Neural progenitor cell (in vitro differentiated cells): ENCODE results near the gene UNC93A. TPM values are rescaled to one million over a fixed set of nuclear protein-coding genes. Genes with fewer than 3 reads are reported as not detected.

Experiments used
- DNase-seq: peaks from one replicate; pipeline ENCODE4 v3.0.0-alpha.2; 2016; ENCODE audit warnings: low spot score
- H2AFZ ChIP-seq: fragments of 200-600 bp; sonication (generic); replicated peaks from 2 replicates; pipeline ENCODE4 v1.6.1; 2016; ENCODE audit warnings: antibody characterized with exemption
- H3F3A ChIP-seq: fragments of 200-600 bp; sonication (generic); 2 replicates; pipeline ENCODE4 v1.6.1; 2016; ENCODE audit warnings: antibody characterized with exemption, low read depth
- H3K27ac ChIP-seq: fragments of 200-600 bp; sonication (generic); 2 replicates; pipeline ENCODE4 v1.5.1; 2016; ENCODE audit warnings: mild to moderate bottlenecking
- H3K27me3 ChIP-seq: fragments of 200-600 bp; sonication (generic); 2 replicates; pipeline ENCODE4 v1.6.1; 2016; ENCODE audit warnings: mild to moderate bottlenecking, moderate library complexity
- H3K36me3 ChIP-seq: fragments of 200-600 bp; sonication (generic); 2 replicates; pipeline ENCODE4 v1.5.1; 2016
- H3K4me1 ChIP-seq: fragments of 200-600 bp; sonication (generic); 2 replicates; pipeline ENCODE4 v1.6.1; 2016; ENCODE audit warnings: mixed run types
- H3K4me2 ChIP-seq: fragments of 200-600 bp; sonication (generic); 2 replicates; pipeline ENCODE4 v1.6.1; 2016
- H3K4me3 ChIP-seq: fragments of 200-600 bp; sonication (generic); 2 replicates; pipeline ENCODE4 v1.5.1; 2016
- H3K79me2 ChIP-seq: fragments of 200-600 bp; sonication (generic); 2 replicates; pipeline ENCODE4 v1.6.1; 2016; ENCODE audit warnings: low read depth
- H3K9ac ChIP-seq: fragments of 200-600 bp; sonication (generic); 2 replicates; pipeline ENCODE4 v1.6.1; 2016
- H3K9me3 ChIP-seq: fragments of 200-600 bp; sonication (generic); 2 replicates; pipeline ENCODE4 v1.5.1; 2016; ENCODE audit warnings: low read depth
- H4K20me1 ChIP-seq: fragments of 200-600 bp; sonication (generic); 2 replicates; pipeline ENCODE4 v1.6.1; 2016; ENCODE audit warnings: low read depth
- H3K27ac Mint-ChIP-seq: 3 replicates; pipeline ENCODE4 v1.8.0; 2021; ENCODE audit warnings: mixed read lengths
- H3K27me3 Mint-ChIP-seq: 2 replicates; pipeline ENCODE4 v1.8.0; 2022; ENCODE audit warnings: low read depth, mild to moderate bottlenecking, inconsistent platforms, moderate library complexity, mixed read lengths; ENCODE audit not compliant: insufficient read depth
- H3K36me3 Mint-ChIP-seq: 3 replicates; pipeline ENCODE4 v1.8.0; 2021; ENCODE audit warnings: mixed read lengths
- H3K4me1 Mint-ChIP-seq: 3 replicates; pipeline ENCODE4 v1.8.0; 2021; ENCODE audit warnings: mixed read lengths
- H3K4me3 Mint-ChIP-seq: 3 replicates; pipeline ENCODE4 v1.8.0; 2021; ENCODE audit warnings: mild to moderate bottlenecking, moderate library complexity, mixed read lengths
- H3K9me3 Mint-ChIP-seq: 3 replicates; pipeline ENCODE4 v1.8.0; 2020; ENCODE audit warnings: mixed read lengths
- EZH2 ChIP-seq: fragments of 200-600 bp; sonication (generic); IDR thresholded peaks from 2 replicates; pipeline ENCODE4 v1.6.1; 2017; ENCODE audit warnings: antibody characterized with exemption, mild to moderate bottlenecking, moderate library complexity
- EZH2phosphoT487 ChIP-seq: fragments of 200-600 bp; sonication (generic); IDR thresholded peaks from 2 replicates; pipeline ENCODE4 v1.6.1; 2017; ENCODE audit warnings: antibody characterized with exemption
- total RNA-seq: library from RNA; depleted of rRNA; stranded (reverse); fragments of >200 nt; gene quantifications from 2 replicates; pipeline ENCODE4 v1.2.3, GENCODE V29; 2015; ENCODE audit warnings: low replicate concordance
- TF ChIP-seq, protein P1 (sequence below): fragments of 200-600 bp; sonication (generic); IDR thresholded peaks from 2 replicates; pipeline ENCODE4 v1.5.1; 2017; ENCODE audit warnings: antibody characterized with exemption, mild to moderate bottlenecking

UNC93A gene
- total RNA-seq, 1 donor from 2014 or later = not detected

DNA sequence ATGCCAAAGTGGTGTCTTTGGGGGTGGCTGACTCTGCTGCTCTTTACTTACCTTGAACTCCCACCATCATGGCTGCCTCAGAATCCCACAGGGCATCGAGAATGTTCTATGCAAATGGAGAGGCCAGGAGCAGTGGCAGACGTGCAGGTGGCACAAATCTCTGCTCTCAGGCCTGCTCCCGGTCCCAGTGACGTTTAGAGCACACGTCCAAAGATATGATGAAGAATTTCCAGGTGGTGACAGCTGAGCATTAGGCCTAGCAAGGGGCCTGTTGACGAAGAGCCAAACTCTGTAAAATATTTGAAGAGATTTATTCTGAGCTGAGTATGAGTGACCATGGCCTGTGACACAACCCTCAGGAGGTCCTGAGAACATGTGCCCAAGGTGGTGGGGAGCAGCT lies 19.0 kb upstream of the UNC93A start:
- DNase-seq = no peak
- Histone ChIP-seq H4K20me1 (no peaks in the 10 kb centered on the region), H3K4me3 (no peak overlapping the region), H2AFZ (no peak overlapping the region), H3K9ac (no peak overlapping the region), H3F3A (no peaks in the 10 kb centered on the region), H3K79me2 (no peaks in the 10 kb centered on the region), H3K4me2 (no peak overlapping the region), H3K9me3 (no peaks in the 10 kb centered on the region), H3K4me1 (no peaks in the 10 kb centered on the region), H3K36me3 (no peaks in the 10 kb centered on the region), H3K27ac (no peak overlapping the region), H3K27me3 (no peaks in the 10 kb centered on the region)
- TF ChIP-seq, protein P1, sequence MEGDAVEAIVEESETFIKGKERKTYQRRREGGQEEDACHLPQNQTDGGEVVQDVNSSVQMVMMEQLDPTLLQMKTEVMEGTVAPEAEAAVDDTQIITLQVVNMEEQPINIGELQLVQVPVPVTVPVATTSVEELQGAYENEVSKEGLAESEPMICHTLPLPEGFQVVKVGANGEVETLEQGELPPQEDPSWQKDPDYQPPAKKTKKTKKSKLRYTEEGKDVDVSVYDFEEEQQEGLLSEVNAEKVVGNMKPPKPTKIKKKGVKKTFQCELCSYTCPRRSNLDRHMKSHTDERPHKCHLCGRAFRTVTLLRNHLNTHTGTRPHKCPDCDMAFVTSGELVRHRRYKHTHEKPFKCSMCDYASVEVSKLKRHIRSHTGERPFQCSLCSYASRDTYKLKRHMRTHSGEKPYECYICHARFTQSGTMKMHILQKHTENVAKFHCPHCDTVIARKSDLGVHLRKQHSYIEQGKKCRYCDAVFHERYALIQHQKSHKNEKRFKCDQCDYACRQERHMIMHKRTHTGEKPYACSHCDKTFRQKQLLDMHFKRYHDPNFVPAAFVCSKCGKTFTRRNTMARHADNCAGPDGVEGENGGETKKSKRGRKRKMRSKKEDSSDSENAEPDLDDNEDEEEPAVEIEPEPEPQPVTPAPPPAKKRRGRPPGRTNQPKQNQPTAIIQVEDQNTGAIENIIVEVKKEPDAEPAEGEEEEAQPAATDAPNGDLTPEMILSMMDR = no peak
- Mint-ChIP-seq H3K36me3 (no peaks in the 10 kb centered on the region), H3K27ac (peak overlapping the region; percentile 81), H3K4me1 (peaks cover 22% of the 10 kb centered on the region), H3K9me3 (no peaks in the 10 kb centered on the region), H3K4me3 (no peak overlapping the region), H3K27me3 (peaks cover 2% of the 10 kb centered on the region)

DNA sequence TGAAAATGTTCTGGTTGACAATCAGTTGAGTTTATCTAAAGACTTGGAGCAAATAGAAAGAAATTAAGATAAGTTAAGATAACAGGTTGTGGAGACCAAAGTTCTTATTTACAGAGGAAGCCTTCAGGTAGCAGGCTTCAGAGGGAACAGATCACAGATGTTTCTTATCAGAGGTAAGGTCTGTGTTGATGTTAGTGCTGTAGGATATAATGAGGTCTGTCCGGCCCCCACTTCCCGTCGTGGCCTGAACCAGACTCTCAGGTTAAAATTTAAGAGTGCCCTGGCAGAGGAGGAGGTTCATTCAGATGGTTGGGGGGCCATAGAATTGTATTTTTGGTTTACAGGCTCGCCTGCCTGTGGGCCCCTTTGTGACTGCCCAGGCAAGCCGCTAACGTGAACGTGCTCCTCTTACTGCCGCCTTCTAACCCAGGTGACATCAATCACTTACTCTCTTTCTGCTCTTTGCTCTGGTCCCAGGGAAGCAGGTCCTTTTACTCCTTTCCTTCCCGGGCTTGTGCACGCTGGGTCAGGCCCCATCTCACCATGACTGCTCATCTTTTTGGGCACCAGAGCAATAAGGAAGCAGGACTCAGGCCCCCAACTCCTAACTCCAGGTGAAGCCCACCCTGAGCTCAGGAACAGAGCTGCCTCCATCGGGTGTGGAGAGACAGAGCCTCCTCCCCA lies 18.3 kb upstream of the UNC93A start:
- H3K9me3 Mint-ChIP-seq = no peaks in the 10 kb centered on the region
- H3K36me3 ChIP-seq = no peaks in the 10 kb centered on the region
- H3K79me2 ChIP-seq = no peaks in the 10 kb centered on the region
- no peak overlapping the region for H2AFZ ChIP-seq
- H3K27me3 Mint-ChIP-seq = peaks cover 2% of the 10 kb centered on the region
- no peaks in the 10 kb centered on the region for H4K20me1 ChIP-seq
- H3K4me1 Mint-ChIP-seq = peaks cover 22% of the 10 kb centered on the region
- H3K9me3 ChIP-seq = no peaks in the 10 kb centered on the region
- DNase-seq = no peak
- H3K36me3 Mint-ChIP-seq = no peaks in the 10 kb centered on the region
- H3F3A ChIP-seq = no peaks in the 10 kb centered on the region
- TF ChIP-seq, protein P1 = no peak
- no peak for TF ChIP-seq EZH2phosphoT487
- no peak for TF ChIP-seq EZH2
- H3K4me3 ChIP-seq = no peak overlapping the region
- peak overlapping the region; percentile 81 for H3K27ac Mint-ChIP-seq
- no peaks in the 10 kb centered on the region for H3K27me3 ChIP-seq
- H3K9ac ChIP-seq = no peak overlapping the region
- H3K4me2 ChIP-seq = no peak overlapping the region
- H3K27ac ChIP-seq = no peak overlapping the region
- no peaks in the 10 kb centered on the region for H3K4me1 ChIP-seq
- H3K4me3 Mint-ChIP-seq = no peak overlapping the region

DNA sequence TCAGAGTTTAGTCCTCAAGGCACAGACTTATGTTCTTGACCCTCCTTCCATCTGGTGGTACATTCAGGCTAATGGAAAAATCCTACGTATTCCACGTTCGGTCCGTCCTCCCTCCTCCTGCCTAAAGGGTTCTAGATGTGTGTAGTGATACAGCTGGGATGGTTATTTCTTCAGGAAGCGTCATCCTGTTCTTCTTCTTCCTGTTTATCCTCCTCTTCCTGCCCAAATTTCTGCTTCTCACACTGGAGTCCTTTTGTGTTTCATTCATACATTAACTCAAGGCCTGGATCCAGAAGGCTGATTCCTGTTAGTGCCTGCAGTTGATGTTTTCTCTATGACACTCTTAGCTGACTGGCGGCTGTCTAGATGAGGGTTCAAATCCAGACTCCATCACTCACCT lies 16.8 kb upstream of the UNC93A start:
- Mint-ChIP-seq H3K27me3 (peaks cover 2% of the 10 kb centered on the region), H3K4me1 (peaks cover 24% of the 10 kb centered on the region), H3K4me3 (no peak overlapping the region), H3K9me3 (no peaks in the 10 kb centered on the region), H3K36me3 (no peaks in the 10 kb centered on the region), H3K27ac (no peak overlapping the region)
- DNase-seq = no peak
- H3K27me3 ChIP-seq = no peaks in the 10 kb centered on the region
- H3K9ac ChIP-seq = no peak overlapping the region
- peaks cover 6% of the 10 kb centered on the region for H3K4me1 ChIP-seq
- no peaks in the 10 kb centered on the region for H3K36me3 ChIP-seq
- no peaks in the 10 kb centered on the region for H3F3A ChIP-seq
- H4K20me1 ChIP-seq = no peaks in the 10 kb centered on the region
- no peak overlapping the region for H3K4me2 ChIP-seq
- H3K27ac ChIP-seq = no peak overlapping the region
- no peaks in the 10 kb centered on the region for H3K9me3 ChIP-seq
- H3K4me3 ChIP-seq = no peak overlapping the region
- TF ChIP-seq, protein P1 = no peak
- TF ChIP-seq EZH2phosphoT487 = no peak
- TF ChIP-seq EZH2 = no peak
- H2AFZ ChIP-seq = no peak overlapping the region
- H3K79me2 ChIP-seq = no peaks in the 10 kb centered on the region
